Measurements from ENCODE around the gene ACSF2.
A peak's percentile ranks its signal among the peaks of the same experiment; 100 is the strongest.

ACSF2 gene

GRCh38 chr17:50498021-50498874 lies 72.2 kb downstream of the ACSF2 start:
- TF ChIP-seq, protein P1, sequence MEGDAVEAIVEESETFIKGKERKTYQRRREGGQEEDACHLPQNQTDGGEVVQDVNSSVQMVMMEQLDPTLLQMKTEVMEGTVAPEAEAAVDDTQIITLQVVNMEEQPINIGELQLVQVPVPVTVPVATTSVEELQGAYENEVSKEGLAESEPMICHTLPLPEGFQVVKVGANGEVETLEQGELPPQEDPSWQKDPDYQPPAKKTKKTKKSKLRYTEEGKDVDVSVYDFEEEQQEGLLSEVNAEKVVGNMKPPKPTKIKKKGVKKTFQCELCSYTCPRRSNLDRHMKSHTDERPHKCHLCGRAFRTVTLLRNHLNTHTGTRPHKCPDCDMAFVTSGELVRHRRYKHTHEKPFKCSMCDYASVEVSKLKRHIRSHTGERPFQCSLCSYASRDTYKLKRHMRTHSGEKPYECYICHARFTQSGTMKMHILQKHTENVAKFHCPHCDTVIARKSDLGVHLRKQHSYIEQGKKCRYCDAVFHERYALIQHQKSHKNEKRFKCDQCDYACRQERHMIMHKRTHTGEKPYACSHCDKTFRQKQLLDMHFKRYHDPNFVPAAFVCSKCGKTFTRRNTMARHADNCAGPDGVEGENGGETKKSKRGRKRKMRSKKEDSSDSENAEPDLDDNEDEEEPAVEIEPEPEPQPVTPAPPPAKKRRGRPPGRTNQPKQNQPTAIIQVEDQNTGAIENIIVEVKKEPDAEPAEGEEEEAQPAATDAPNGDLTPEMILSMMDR (conservative IDR thresholded peaks at IDR 0.05; ENCODE audit: low read depth, low read length): no peak
- DNase-seq (ENCODE audit: low read depth): no peak
- no peak overlapping the region for H3K4me3 ChIP-seq (ENCODE audit: low read depth, low read length)

- no peak overlapping the region for H3K4me3 ChIP-seq (ENCODE audit: low read depth, low read length)
- TF ChIP-seq, protein P1 (conservative IDR thresholded peaks at IDR 0.05; ENCODE audit: low read depth, low read length): no peak
- no peak for DNase-seq (ENCODE audit: low read depth)
Observed at GRCh38 chr17:50499270-50499669, 73.3 kb downstream of the ACSF2 start.

GRCh38 chr17:50499721-50500120 lies 73.7 kb downstream of the ACSF2 start:
- DNase-seq (ENCODE audit: low read depth): no peak
- TF ChIP-seq, protein P1 (conservative IDR thresholded peaks at IDR 0.05; ENCODE audit: low read depth, low read length): no peak
- H3K4me3 ChIP-seq (ENCODE audit: low read depth, low read length): no peak overlapping the region

GRCh38 chr17:50501054-50501453 lies 75.0 kb downstream of the ACSF2 start:
- TF ChIP-seq, protein P1 (conservative IDR thresholded peaks at IDR 0.05; ENCODE audit: low read depth, low read length): peak; percentile 58
- DNase-seq (ENCODE audit: low read depth): peak; percentile 33
- H3K4me3 ChIP-seq (ENCODE audit: low read depth, low read length): no peak overlapping the region

DNA sequence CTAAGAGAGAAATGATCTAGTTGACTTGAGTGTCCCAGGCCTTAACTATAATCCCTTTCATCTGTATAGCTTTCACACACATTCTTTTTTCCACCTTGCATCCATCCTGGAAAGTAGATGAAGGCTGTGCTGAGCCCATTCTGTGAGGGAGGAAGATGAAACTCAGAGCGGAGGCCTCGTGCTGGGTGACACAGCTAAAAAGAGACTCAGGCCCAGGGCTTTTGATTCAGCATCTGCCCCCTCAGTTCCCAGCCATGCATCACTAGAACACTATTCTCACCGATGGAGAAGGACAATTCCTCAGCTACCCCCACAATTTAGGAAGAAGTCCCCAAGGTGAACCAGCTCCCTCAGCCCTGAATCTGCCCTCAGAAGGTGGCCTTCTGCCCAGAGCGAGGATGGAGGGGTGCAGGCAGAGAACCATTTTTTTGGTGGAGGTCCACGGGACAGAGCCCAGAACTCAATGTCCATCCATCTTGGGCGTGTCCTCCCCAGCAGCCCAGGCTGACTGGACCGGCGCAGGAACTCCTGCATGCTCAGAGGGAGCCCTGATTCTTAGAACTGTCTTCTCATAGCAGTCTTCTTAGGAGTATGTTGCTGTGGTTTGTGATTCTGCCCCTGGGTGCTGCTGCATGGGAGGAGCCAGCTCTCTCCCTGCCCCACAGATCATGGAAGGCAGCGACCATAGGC lies 76.4 kb downstream of the ACSF2 start:
- DNase-seq (ENCODE audit: low read depth): no peak
- TF ChIP-seq, protein P1 (conservative IDR thresholded peaks at IDR 0.05; ENCODE audit: low read depth, low read length): no peak
- no peak overlapping the region for H3K4me3 ChIP-seq (ENCODE audit: low read depth, low read length)

- TF ChIP-seq, protein P1 (conservative IDR thresholded peaks at IDR 0.05; ENCODE audit: low read depth, low read length): no peak
- DNase-seq (ENCODE audit: low read depth): no peak
Observed at GRCh38 chr17:50505591-50506130, 79.6 kb downstream of the ACSF2 start.

More at GRCh38 chr17:50505591-50506130, 79.6 kb downstream of the ACSF2 start:
- H3K4me3 ChIP-seq (ENCODE audit: low read depth, low read length): no peak overlapping the region
